ENCODE results near the gene WASF2. TPM values are rescaled to one million over a fixed set of nuclear protein-coding genes. Genes with fewer than 3 reads are reported as not detected.

The WASF2 gene
- total RNA-seq, 1 experiment from 2014 or later, result 134 TPM

DNA sequence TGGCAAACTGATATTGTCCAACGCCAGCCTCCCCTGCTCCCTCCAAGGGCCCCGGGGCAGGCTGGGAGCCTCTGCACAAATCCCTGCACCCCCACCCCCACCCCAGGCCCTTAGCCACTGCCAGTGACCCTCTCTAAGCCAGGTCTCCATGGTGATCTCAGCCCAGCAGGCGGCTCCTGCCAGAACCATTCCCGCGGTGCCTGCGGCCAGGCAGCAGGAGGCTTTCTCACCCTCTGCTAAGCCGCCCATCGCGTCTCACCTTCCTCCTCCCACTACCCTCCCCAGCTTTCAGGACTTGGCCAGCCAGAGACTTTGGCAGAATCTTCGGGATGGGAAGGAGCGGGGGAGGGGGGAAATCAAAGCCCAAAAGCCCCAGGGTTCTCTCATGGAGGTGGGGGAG lies 46.8 kb upstream of the WASF2 start:
- H3K9me2 ChIP-seq (ENCODE audit: insufficient read depth), result no peaks in the 10 kb centered on the region
- ChIA-PET POLR2A (ENCODE audit: unreplicated experiment) (no interaction called here), CTCF (interaction anchor here (0.6 kb wide), 1 partner anchor 39 kb away, joined by 4 read pairs; no protein-coding TSS in a partner anchor)
- H3K27ac ChIP-seq, result no peak overlapping the region
- H3K36me3 ChIP-seq (ENCODE audit: low read depth), result no peaks in the 10 kb centered on the region
- peaks cover 47% of the 10 kb centered on the region for H3K4me1 ChIP-seq (replicated peaks; ENCODE audit: insufficient read depth)
- peaks cover 3% of the 10 kb centered on the region; the same call in 1 of the 2 replicates for H3K79me2 ChIP-seq (ENCODE audit: low read depth)
- BruUV-seq (replicated peaks), result no TSS peak
- H4K20me1 ChIP-seq (ENCODE audit: insufficient read depth), result no peaks in the 10 kb centered on the region
- peak in 1 of 2 experiments; percentile 35 for DNase-seq
- peaks cover 38% of the 10 kb centered on the region for H3F3A ChIP-seq (ENCODE audit: insufficient read depth, low read depth)
- intact Hi-C loops (cut with micrococcal nuclease; ENCODE audit: unreplicated experiment), result no loop called here
- no peak for TF ChIP-seq EZH2 (IDR thresholded peaks at IDR 0.05; ENCODE audit: low read depth)
- TF ChIP-seq, protein P1, sequence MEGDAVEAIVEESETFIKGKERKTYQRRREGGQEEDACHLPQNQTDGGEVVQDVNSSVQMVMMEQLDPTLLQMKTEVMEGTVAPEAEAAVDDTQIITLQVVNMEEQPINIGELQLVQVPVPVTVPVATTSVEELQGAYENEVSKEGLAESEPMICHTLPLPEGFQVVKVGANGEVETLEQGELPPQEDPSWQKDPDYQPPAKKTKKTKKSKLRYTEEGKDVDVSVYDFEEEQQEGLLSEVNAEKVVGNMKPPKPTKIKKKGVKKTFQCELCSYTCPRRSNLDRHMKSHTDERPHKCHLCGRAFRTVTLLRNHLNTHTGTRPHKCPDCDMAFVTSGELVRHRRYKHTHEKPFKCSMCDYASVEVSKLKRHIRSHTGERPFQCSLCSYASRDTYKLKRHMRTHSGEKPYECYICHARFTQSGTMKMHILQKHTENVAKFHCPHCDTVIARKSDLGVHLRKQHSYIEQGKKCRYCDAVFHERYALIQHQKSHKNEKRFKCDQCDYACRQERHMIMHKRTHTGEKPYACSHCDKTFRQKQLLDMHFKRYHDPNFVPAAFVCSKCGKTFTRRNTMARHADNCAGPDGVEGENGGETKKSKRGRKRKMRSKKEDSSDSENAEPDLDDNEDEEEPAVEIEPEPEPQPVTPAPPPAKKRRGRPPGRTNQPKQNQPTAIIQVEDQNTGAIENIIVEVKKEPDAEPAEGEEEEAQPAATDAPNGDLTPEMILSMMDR (conservative IDR thresholded peaks at IDR 0.05), result no peak
- H2AFZ ChIP-seq, result no peak overlapping the region
- no peak overlapping the region for H3K4me2 ChIP-seq
- H3K9me3 ChIP-seq (ENCODE audit: insufficient read depth, low read depth), result no peaks in the 10 kb centered on the region
- no peak overlapping the region for H3K4me3 ChIP-seq
- H3K27me3 ChIP-seq (ENCODE audit: insufficient read depth, low read depth), result no peaks in the 10 kb centered on the region

DNA sequence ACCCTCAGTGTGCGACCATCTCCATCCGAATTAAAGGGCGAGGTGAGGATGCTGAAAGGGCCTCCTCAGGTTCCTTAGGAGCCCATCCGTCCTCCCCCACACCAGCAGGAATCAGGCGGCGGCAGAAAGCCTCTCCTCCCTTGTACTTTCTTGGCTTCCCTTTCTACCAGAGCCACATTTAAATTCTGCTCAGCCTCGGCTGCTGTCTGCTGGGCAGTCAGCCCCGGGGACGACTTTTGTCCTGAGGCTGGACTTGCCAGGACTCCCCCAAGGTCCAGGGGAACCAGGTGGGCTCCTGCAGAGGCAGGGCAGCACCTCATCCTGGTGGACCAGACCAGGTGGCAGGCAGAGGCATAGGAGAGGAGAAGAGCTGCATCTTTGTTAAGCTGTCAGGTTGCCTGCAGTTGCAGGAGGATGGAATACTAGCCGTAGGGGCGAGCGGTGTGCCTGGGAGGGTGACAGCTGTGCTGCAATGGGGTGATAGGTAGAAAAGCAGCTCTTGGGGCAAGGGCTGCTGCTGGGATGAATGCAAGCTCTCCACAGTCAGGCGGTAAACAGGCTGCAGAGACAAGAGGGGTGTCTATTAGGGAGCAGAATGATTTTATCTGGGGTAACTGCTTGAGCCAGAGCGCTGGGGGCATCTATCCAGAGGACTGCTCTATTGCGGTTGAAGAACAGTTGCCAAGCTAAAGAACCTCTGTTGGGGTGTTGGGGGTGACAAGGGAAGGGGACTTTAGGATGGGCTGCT lies 46.2 kb upstream of the WASF2 start:
- no peak overlapping the region for H3K4me3 ChIP-seq
- H4K20me1 ChIP-seq (ENCODE audit: insufficient read depth), result no peaks in the 10 kb centered on the region
- peaks cover 32% of the 10 kb centered on the region for H3F3A ChIP-seq (ENCODE audit: insufficient read depth, low read depth)
- no peak for DNase-seq
- no peak overlapping the region for H3K4me2 ChIP-seq
- H3K27ac ChIP-seq, result no peak overlapping the region
- CTCF ChIA-PET, result interaction anchor here (0.6 kb wide), 1 partner anchor 39 kb away, joined by 4 read pairs; no protein-coding TSS in a partner anchor
- intact Hi-C loops (cut with micrococcal nuclease; ENCODE audit: unreplicated experiment), result no loop called here
- no peak overlapping the region for H2AFZ ChIP-seq
- no peak for TF ChIP-seq EZH2 (IDR thresholded peaks at IDR 0.05; ENCODE audit: low read depth)
- TF ChIP-seq, protein P1 (conservative IDR thresholded peaks at IDR 0.05), result no peak
- no TSS peak for BruUV-seq (replicated peaks)
- H3K9me3 ChIP-seq (ENCODE audit: insufficient read depth, low read depth), result no peaks in the 10 kb centered on the region
- POLR2A ChIA-PET (ENCODE audit: unreplicated experiment), result no interaction called here
- peaks cover 41% of the 10 kb centered on the region for H3K4me1 ChIP-seq (replicated peaks; ENCODE audit: insufficient read depth)
- H3K79me2 ChIP-seq (ENCODE audit: low read depth), result peaks cover 3% of the 10 kb centered on the region; the same call in 1 of the 2 replicates
- no peaks in the 10 kb centered on the region for H3K36me3 ChIP-seq (ENCODE audit: low read depth)
- no peaks in the 10 kb centered on the region for H3K9me2 ChIP-seq (ENCODE audit: insufficient read depth)
- no peaks in the 10 kb centered on the region for H3K27me3 ChIP-seq (ENCODE audit: insufficient read depth, low read depth)

DNA sequence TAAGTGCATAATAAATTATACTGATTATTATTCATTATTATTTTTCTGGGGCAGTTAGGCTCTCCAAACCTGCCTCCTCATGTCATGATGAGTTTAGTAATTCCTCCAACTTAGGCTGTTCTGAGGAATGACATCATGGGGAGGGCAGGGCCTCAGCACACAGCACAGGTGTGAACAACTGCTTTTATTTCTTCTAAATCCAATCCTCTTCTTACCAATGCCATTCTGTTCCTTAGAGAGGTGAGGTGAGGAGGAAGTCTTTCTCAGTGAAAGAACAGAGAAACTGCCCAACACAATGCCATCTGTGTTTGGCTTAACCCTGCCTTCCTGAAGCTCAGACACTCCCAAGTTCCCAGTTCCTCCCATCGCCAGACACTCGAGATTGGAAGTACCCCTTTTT lies 45.4 kb upstream of the WASF2 start:
- intact Hi-C loops (cut with micrococcal nuclease; ENCODE audit: unreplicated experiment), result no loop called here
- H3K27ac ChIP-seq, result no peak overlapping the region
- no peak for DNase-seq

More for the DNA sequence above, 45.4 kb upstream of the WASF2 start:
- CTCF ChIA-PET, result no interaction called here
- no peak for TF ChIP-seq EZH2 (IDR thresholded peaks at IDR 0.05; ENCODE audit: low read depth)
- TF ChIP-seq, protein P1 (conservative IDR thresholded peaks at IDR 0.05), result no peak
- Histone ChIP-seq H3K9me2 (ENCODE audit: insufficient read depth) (no peaks in the 10 kb centered on the region), H3K4me1 (replicated peaks; ENCODE audit: insufficient read depth) (peaks cover 33% of the 10 kb centered on the region), H4K20me1 (ENCODE audit: insufficient read depth) (no peaks in the 10 kb centered on the region), H3K79me2 (ENCODE audit: low read depth) (peaks cover 3% of the 10 kb centered on the region; the same call in 1 of the 2 replicates), H3K4me3 (no peak overlapping the region), H2AFZ (no peak overlapping the region), H3K4me2 (no peak overlapping the region), H3F3A (ENCODE audit: insufficient read depth, low read depth) (peaks cover 24% of the 10 kb centered on the region), H3K27me3 (ENCODE audit: insufficient read depth, low read depth) (no peaks in the 10 kb centered on the region), H3K9me3 (ENCODE audit: insufficient read depth, low read depth) (no peaks in the 10 kb centered on the region), H3K36me3 (ENCODE audit: low read depth) (no peaks in the 10 kb centered on the region)
- no TSS peak for BruUV-seq (replicated peaks)
- POLR2A ChIA-PET (ENCODE audit: unreplicated experiment), result no interaction called here

All from PC-9 (cell line).